Measurements from ENCODE around the gene RIN1. TPM values are rescaled to one million over a fixed set of nuclear protein-coding genes. Genes with fewer than 3 reads are reported as not detected.
A peak's percentile ranks its signal among the peaks of the same experiment; 100 is the strongest.

The RIN1 gene
- total and polyA plus RNA-seq, 2 of the 13 experiments (the other 11 are each of a cell fraction or from before 2014, with no cell fraction given), result 2.4 to 4.1 TPM

GRCh38 chr11:66288671-66289547, 47.3 kb downstream of the RIN1 start, which contains the start of gene YIF1A (continued):
- TF ChIP-seq ZNF142 (CRISPR knock-in tag; IDR thresholded peaks at IDR 0.05) (0 out of 2 replicates have a peak, but pooled peaks have one; percentile 20), NFE2 (CRISPR knock-in tag; IDR thresholded peaks at IDR 0.05) (no peak), PHF8 (CRISPR knock-in tag; IDR thresholded peaks at IDR 0.05) (peak; percentile 76), MXI1 (IDR thresholded peaks at IDR 0.05; ENCODE audit: borderline replicate concordance, low read depth, low read length) (peak; percentile 58; the same call in 2 of the 3 replicates), PTBP1 (IDR thresholded peaks at IDR 0.05; ENCODE audit: low read depth, low read length, poor library complexity, severe bottlenecking) (peak; percentile 58), AHR (CRISPR knock-in tag; IDR thresholded peaks at IDR 0.05) (peak; percentile 77), CTCF (CRISPR knock-in tag; IDR thresholded peaks at IDR 0.05) (peak; percentile 61), HMGXB3 (CRISPR knock-in tag; IDR thresholded peaks at IDR 0.05; ENCODE audit: borderline replicate concordance) (peak; percentile 17; the same call in 1 of the 2 replicates), RCOR2 (CRISPR knock-in tag; IDR thresholded peaks at IDR 0.05) (no peak), KDM5B (CRISPR knock-in tag; IDR thresholded peaks at IDR 0.05; ENCODE audit: borderline replicate concordance) (no peak; the same call in none of the 2 replicates), YY1 (IDR thresholded peaks at IDR 0.05; ENCODE audit: insufficient read depth, insufficient replicate concordance, low read depth, low read length) (peak; percentile 88), HDAC6 (IDR thresholded peaks at IDR 0.05; ENCODE audit: low read depth, low read length) (no peak), NR2F6 (IDR thresholded peaks at IDR 0.05) (no peak), NR2F6 (CRISPR knock-in tag; IDR thresholded peaks at IDR 0.05) (no peak)

Measured in HepG2 (cell line).